NCI-H748 treated with DMSO at 0.1 percent for 48 hours (cell line): Measurements from ENCODE around the gene MAPRE3.

Experiments
- DNase-seq: peaks from one replicate; lab custom pipeline; 2025; lab: John Stamatoyannopoulos, UW

MAPRE3 gene

DNA sequence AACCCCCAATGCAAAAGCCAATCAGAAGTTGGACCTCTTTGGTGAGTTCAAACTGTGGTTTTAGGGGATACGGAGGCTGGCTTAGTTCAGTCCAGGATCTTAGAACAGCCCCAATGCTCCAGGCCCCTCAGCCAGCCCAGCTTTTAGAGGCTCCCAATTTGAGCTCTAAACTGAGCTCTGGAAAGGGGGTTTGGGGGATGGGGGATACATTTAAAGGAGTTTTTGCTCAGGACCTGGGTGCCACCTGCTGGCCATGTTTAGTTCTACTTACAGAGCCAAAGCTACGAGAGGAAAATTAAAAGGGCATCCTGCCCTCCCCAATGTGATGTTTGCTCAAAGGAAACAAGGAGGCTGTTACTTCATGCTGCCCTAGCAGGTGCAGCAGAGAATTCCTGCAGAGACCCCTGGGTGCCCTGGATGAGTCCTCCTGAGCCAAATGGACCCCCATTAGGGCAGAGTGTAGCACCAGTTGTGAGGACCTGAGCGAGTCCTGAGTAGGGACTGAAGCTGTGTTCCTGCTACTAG, 46.4 kb downstream of the MAPRE3 start:
- peak; percentile 36 for DNase-seq

GRCh38 chr2:27018142-27018541, 47.7 kb downstream of the MAPRE3 start:
- DNase-seq = no peak

DNA sequence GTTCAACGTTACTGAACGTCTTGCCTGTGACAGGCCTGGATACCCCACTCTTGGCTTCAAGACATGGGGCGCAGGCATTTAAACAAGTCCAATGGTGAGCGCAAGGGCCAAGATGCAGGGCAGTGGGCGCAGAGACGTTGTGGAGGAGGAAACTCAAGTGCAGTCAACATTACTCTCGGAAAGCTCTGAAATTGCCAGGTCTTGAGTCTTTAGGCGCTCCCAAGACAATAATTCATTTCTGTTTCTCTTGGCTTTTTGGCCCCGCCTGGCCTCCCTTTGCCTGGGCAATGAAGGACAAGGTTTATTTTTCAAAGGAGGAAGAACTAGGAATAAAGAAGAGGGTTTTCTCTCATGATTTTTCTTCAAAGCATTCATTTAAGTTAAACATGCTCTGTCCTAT, 49.0 kb downstream of the MAPRE3 start:
- DNase-seq = no peak

- DNase-seq = no peak
Observed at GRCh38 chr2:27019931-27020855, 49.8 kb downstream of the MAPRE3 start.

DNA sequence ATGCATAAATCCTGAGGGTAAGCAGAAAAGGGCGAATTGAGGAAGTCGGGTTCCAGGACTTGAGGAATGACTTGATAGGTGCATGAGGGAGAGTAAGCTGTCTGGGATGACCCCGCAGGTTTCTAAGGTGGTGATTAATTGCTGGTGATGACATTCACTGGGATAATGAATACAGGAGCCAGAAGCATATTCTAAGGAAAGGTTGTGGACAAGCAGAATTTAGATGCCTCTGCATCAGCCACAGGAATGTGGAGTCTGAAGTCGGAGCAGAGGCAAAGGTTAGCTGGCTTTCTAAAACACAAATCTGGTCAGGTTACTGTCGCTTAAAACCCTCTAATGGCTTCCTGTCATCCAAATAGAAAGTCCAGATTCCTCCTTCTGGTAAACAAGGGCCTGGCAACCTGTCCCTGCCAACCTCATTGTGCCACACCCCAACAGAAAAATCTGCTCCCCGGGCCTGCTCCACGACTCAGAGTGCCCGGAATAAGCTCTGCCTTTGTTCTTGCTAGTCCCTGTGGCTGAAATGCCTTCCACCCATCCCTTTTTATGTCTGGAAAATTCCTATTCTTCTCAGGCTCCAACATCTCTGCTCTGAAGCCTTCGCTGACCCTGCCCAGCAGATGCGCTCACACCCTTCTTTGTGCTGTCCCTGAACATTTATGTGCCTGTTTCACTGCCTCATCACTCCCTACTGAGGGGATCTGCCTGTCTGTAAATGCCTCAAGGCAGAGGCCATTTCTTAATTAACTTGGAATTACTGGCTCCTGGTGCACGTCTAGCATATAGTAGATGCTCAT, 51.0 kb downstream of the MAPRE3 start:
- DNase-seq = no peak

GRCh38 chr2:27023740-27024139, 53.3 kb downstream of the MAPRE3 start:
- DNase-seq = no peak

- DNase-seq = no peak
Observed at GRCh38 chr2:27024188-27024587, 53.8 kb downstream of the MAPRE3 start.

GRCh38 chr2:27024812-27025211, 54.4 kb downstream of the MAPRE3 start:
- DNase-seq = no peak

- DNase-seq = no peak
Observed at GRCh38 chr2:27025281-27025800, 54.9 kb downstream of the MAPRE3 start.

DNA sequence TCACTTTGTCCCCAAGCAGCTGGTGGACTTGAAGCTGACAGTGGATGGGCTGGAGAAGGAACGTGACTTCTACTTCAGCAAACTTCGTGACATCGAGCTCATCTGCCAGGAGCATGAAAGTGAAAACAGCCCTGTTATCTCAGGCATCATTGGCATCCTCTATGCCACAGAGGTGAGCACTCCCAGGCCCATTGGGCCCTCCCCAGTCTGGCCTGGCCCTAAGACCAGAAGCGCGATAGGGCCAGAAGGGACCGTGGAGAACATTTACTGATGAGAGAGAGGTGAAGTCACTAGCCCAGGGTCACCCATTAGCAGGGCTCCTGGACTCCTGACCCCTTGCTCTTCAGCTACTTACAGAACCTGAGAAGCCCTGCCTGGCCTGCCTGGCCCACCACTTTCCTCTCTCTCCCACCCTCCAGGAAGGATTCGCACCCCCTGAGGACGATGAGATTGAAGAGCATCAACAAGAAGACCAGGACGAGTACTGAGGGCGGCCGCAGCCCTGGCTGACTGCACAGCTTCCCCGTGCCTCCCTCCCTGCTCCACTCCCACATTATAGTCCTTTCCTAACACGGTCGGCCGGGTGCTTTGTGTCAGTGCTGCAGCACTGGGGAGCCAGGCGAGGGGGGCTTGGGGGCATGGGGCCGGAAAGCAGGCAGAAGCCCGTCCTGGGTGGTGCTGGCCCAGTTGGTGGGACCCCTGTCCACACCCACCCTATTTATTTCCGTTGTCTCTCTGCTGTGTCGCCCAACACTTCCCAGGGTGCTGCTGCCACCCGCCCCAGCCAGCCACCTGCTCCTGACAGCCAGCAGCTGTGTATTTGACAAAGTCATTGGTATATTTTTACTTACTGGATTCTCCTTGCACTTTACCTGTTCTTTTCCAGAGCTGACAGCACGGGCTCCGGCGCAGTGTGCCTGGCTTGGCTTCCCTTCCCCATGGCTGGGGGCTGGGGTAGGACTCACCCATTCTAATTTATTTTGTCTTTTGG, 55.7 kb downstream of the MAPRE3 start:
- no peak for DNase-seq

DNA sequence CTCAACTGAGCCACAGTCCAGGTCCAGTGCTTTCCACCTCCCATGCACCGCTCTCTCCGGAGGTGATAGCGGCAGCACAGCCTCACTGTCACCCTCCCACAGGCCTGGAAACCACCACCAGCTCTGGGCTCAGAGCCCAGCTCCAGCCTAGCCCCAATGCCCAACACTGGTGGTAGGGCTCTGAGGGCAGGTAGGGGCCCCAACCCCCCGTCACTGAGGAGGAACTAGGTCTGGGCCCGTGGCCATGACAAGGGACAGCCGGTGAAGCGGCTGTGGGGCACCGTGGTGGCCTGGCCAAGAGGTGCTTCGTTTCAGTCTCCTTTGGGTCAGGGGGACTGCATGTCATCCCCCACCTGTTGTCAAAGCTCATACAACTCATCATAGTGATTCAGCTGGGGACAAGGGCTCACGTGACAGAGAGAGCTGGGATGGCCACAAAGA, 56.8 kb downstream of the MAPRE3 start:
- no peak for DNase-seq

- no peak for DNase-seq
Observed at GRCh38 chr2:27029051-27029450, 58.6 kb downstream of the MAPRE3 start.

DNA sequence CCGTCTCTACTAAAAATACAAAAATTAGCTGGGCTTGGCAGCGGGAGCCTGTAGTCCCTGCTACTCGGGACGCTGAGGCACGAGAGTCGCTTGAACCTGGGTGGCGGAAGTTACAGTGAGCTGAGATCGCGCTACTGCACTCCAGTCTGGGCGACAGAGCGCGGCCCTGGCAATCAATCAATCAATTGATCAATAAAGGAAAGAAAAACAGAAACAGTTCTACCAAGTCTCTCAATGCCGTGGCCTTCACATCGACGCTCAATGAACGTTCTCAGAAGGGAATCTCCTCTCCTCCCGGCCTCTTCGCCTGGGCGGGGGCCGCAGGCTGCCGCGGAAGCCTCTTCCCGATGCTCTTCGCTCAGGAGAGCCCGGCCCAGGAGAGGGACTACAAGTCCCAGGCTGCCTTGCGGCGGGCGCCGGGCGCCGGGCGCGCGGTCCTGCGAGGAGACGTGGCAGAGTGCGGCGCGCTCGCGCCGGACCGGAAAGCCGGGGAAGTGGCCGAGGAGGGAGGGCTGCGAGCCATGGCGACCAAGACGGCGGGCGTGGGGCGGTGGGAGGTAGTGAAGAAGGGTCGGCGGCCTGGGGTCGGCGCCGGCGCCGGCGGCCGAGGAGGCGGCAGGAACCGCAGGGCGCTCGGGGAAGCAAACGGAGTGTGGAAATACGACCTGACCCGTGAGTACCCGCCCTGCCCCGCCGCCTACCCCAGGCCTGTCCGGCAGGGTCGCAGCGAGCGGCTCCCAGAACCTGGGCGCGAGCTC, 62.2 kb downstream of the MAPRE3 start, which contains the start of gene TMEM214:
TMEM214 (plus strand) TSS at position 471 of the 758 bp plus-strand sequence; CDS start at position 522, 51 bp downstream.
- peak; percentile 74 for DNase-seq

DNA sequence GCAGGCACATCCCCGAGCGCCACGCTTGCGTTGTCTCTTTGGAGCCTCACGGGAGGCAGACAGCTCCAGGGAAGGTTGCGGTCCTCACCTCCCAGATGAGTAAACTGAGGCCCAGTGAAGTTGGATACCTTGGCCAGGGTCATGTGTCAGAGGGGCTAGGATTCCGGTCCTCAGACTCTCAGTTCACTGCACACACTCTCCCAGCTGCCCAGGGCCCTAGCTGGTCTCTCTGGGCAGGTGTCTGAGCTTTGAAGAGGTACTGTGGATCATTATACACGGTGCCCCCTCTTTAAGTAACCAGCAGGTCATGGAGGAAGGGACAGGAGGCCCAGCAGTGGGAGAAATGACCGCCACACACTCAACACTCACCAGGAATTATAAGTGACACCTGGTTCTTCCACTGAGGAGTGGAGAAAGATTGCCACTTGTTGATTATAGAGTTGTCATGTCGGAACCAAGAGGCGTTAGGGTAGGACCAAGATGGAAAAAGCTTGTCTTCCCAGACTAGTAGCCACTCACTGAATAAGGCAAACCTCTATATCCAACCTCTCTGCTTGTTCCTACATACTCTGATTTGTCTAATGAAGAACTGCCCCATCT, 62.9 kb downstream of the MAPRE3 start:
- no peak for DNase-seq

DNA sequence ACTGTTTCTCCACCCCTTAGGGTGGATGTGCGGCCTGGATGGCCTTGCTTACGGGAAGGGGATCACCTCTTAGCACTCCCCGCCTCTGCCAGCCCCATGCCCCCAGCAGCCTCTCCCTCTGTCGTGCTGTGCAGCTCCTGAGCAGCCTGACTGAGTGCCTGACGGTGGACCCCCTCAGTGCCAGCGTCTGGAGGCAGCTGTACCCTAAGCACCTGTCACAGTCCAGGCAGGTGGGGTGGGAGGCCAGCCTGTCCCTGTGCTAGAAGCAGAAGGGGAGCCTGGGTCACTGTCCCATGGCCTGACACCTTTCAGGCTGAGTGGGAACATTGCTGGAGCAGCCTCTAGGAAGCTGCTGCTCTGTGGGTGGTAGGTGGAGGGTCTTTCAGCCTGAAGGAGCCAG, 67.6 kb downstream of the MAPRE3 start:
- DNase-seq = no peak

DNA sequence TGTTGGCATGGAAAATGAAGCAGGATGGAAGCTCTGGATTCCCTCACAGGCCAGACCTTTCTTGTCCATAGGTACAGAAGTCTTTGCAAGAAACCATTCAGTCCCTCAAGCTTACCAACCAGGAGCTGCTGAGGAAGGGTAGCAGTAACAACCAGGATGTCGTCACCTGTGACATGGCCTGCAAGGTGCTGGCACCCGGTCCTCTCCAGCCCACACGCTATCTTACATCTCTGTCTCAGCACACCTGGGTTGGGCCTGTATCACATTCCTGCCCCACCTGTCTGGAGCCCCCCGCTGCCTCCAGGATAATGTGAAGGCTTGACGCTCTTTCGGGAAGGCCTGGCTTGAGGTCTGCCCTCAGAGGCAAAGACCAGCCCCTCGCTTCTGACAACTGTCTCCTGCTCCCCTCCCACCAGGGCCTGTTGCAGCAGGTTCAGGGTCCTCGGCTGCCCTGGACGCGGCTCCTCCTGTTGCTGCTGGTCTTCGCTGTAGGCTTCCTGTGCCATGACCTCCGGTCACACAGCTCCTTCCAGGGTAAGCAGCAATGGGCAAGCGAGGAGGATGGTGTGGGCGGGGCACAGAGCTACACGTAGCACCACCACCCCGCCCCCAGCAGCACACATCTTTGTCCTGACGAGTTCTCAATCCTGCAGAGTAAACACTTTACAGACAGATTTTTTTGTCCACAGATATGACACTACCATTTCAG, 68.3 kb downstream of the MAPRE3 start:
- DNase-seq = no peak

DNA sequence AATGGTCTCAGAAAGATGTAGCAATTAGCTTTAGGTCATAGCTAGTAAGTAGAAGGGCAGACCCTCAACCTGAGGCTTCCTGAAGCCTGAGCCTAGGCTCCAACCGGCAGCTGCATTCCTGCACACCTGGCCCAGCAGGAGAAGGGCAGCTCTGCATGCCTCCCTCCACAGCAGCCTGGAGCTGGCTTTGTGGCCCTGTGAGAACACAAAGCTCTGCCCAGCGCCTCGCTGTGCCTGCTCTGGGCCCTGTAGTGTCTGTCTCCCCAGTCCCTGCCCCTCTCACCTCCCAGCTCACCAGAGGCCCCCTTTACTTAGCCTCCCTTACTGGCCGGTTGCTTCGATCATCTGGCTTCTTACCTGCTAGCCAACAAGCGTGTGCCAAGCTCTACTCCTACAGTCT, 69.0 kb downstream of the MAPRE3 start:
- no peak for DNase-seq

- no peak for DNase-seq
Observed at GRCh38 chr2:27039871-27040270, 69.4 kb downstream of the MAPRE3 start.

GRCh38 chr2:27040282-27040681, 69.8 kb downstream of the MAPRE3 start:
- no peak for DNase-seq
